H54 (cell line): ENCODE measurements around the gene MN1.

Experiments
- DNase-seq: peaks from one replicate; pipeline ENCODE4 v3.0.0; 2011; ENCODE audit warnings: low spot score, mixed read lengths; ENCODE audit not compliant: insufficient read length
- FAIRE-seq: peaks from 3 replicates; lab custom pipeline; 2011; peaks lifted over from hg19 to GRCh38; lab: Jason Lieb, UNC
- POLR2A ChIP-seq: IDR thresholded peaks from 2 replicates; pipeline ENCODE4 v1.6.1; 2011; ENCODE audit warnings: low read depth, mild to moderate bottlenecking, low read length

MN1 gene

DNA sequence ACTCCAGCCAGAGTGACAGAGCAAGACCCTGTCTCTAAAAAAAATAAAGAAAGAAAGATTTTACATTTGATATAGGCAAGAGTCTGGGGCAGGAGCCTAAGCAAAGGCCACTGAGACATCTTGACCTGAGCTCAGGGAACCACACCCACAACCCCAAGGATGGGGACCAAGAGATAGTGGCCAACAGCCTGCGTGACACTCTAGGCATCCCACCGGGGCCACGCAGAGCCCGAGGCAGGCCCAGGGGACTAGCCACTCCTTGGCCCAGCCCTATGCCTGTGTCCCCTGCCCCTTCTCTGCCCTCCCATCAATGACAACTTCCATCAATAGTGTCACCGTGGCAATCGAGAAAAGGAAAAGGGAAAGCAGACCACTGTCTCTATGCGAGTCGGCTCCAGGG, 41.1 kb downstream of the MN1 start:
- DNase-seq (no peak), FAIRE-seq (no peak)
- TF ChIP-seq POLR2A, result no peak

GRCh38 chr22:27757928-27758525, 43.5 kb downstream of the MN1 start:
- FAIRE-seq, result no peak
- no peak for TF ChIP-seq POLR2A

DNA sequence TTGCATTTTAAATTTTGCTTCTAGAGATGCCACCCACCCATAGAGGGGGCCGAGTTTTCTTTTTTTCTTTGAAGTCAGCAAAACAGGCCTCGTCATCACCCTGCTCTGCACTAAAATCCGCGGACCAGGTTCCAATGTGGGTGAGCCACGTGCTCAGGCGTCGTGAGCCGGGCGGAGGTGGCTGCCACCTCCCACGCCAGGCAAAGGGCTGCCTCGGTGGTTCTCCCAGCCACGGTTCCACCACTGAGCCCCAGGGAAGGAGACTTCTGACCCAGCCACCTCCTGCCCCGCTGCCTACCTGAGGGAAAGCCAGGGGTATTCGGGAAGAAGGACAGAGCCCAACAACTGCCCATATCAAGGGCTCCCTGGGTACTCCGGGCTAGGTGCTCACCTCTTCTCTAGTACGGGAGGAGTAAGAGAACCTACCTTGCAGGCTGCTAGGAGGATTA, 45.3 kb downstream of the MN1 start:
- no peak for FAIRE-seq
- DNase-seq, result no peak
- no peak for TF ChIP-seq POLR2A

More at GRCh38 chr22:27757928-27758525, 43.5 kb downstream of the MN1 start:
- DNase-seq, result no peak

DNA sequence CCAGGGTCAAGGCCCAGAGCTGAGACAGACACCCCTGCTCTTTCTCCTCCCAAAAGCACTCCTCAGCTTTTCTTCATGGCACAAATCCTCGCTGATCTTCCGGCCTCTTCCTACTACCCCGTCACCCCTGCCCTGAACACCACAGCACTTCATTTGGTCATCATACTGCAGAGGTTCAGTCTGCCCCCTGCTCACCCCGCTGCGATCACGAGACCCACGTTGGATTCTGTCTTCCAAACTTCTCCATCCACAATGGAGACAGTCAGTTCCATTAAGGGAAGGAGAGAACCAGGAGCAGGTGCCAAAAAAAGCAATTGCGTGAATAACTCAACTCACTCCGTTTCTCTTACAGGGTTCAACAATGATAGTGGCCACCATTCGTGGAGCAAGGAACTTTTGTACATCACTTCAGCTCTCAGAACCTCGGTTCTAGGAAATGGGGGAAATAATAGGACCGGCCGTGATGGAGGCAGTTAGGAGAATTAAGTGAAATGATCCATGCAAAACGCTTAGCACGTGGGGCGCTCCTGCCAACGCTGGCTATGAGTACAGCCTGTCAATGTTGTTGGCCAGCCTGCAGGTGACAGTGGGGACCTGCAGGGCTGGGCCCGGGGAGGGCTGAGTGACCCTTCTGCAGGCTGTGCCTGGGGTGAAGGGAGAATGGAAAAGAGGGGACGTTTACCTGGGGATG, 45.9 kb downstream of the MN1 start:
- TF ChIP-seq POLR2A, result no peak
- FAIRE-seq, result no peak

DNA sequence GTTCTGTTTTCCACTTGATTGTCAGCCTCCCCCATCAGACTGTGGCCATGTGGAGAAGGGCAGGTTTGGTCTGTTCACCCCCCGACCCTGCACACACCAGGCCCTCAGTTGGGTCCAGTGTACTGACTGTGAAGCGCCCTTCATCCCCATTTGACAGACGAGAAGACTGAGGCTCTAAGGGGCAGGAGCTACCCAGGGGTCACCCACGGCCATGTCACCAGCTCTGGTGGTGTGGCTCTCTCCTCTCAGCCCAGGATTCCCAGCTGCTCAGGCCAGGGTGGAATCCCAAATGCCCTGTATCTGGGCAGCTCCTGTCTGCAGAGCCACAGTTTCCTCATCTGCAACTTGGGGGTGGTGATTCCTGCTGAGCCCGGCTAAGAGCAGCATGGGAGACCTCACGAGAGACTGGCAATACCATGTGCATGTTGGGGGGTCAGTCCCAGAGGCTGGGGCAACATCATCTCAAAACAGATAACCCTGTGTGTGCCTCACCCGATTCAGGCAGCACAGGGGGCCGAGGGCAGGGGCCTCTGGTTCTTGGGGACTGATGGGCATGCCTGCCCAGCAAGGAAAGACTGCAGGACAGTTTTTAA, 46.6 kb downstream of the MN1 start:
- no peak for DNase-seq
- FAIRE-seq, result no peak
- TF ChIP-seq POLR2A, result no peak

More for the DNA sequence above, 45.9 kb downstream of the MN1 start:
- no peak for DNase-seq

DNA sequence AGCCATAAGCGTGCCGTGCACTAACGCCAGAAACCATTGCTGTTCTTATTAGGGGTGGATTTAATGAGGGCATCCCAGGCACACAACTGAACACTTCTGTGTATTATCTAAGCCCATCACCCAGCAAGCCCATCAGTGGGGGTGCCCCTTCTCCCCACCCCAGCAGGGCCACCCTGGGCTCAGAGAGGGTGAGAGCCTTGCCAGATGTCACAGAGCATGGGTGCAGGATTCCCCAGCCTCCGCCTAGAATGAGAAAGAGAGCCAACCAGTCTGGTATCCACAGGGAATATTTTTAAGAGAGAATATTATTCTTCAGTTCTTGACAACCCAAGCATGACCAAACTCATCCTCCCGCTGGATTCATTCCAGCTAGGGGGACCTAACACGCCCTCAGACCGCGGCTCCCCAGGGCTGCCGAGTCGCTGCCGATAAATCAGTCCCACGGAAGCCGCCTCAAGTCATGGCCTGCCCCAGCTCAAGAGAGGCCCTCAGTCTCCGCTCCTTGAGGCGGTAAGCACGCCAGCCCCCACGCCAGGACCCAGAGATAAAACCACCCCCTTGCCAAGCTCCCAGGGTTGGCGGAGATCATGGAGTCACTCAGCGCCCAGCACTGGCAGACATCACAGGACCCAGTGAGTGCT, 47.2 kb downstream of the MN1 start:
- TF ChIP-seq POLR2A, result no peak
- DNase-seq (no peak), FAIRE-seq (no peak)

DNA sequence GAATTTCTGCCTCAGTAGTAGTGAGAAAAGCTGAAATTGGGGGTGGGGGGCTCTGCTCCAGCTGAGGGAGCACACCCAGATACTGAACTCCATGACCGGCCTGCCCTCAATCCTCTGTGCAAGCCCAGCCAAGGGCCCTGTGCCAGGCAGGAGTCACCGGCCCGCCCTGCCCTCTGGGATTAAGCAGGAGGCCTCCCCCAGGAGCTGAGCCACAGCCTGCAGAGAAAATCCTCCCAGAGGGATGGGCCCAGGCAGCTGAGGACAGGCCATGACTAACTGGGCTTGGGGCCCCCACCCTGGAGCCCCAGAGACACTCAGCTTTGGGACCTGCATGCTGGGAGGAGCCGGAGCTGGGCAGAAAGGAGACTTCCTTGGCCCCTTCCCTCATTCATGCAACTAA, 48.8 kb downstream of the MN1 start:
- no peak for FAIRE-seq
- no peak for TF ChIP-seq POLR2A
- DNase-seq, result peak; percentile 45

GRCh38 chr22:27752141-27752540, 49.4 kb downstream of the MN1 start:
- FAIRE-seq (no peak), DNase-seq (no peak)
- no peak for TF ChIP-seq POLR2A

DNA sequence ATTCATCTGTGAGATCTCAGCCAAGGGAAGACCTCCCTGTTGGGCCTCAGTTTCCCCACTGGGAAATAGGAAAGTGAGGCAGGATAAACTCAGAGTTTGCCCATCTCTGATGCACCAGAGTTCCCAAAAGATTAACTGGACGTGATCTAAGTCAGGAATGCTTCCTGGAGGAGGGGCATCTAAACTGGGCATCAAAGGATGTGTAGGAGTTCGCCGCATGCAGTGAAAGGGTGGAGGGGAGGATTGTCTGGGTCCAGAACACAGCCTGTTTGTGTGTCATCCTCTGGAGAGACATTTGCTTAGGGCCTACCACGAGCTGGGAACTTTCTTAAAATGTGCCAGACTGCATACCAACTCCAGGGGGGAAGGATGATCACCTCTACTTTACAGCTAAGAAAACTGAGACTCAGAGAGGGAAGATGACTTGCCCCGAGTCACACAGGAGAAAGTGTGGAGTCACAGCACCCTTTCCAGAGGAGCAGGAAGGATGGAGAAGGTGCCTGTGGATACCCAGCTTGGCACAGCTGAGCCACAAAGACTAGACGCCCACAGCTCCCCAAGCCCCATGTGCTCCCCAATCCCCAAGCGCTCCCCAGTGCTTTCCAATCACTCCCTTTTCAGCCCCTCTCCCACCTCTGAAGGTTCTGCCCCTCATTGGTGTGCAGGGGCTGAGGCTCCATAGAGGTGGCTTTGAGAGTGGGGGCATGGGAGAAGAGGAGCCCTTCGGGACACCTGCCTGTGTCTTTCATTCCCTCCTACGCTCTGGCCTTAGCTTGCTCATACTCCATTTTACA, 50.1 kb downstream of the MN1 start:
- DNase-seq (no peak), FAIRE-seq (no peak)
- TF ChIP-seq POLR2A, result no peak

GRCh38 chr22:27750584-27751265, 50.8 kb downstream of the MN1 start:
- DNase-seq, result no peak
- no peak for FAIRE-seq
- no peak for TF ChIP-seq POLR2A

- peak; percentile 23 for DNase-seq
- FAIRE-seq, result no peak
- no peak for TF ChIP-seq POLR2A
Observed at GRCh38 chr22:27749597-27750225, 51.8 kb downstream of the MN1 start.

DNA sequence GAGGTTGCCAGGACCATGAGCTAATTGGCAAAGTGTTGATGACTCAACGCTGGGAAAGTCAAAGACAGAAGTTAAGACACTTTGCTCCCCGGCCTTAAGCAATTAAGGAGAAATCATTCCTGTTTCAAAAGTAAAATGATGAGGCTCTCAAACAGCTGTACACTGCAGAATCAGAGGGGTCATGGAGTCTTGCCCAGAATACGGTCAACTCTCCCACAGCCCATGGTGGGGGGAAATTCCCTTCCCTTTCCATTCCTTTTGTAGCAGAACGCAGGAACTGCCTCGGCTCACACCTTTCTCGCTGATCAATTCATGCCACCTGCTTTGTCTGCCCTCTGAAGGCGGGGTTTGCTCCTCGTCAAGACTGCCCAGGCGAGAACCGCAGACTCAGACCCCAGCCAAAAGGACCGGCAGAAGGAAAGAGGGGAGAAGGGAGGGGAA, 52.8 kb downstream of the MN1 start:
- no peak for FAIRE-seq
- no peak for DNase-seq
- TF ChIP-seq POLR2A, result no peak
